Measurements from ENCODE around the gene TOM1L1.

TOM1L1 gene

GRCh38 chr17:54882371-54882770 lies 18.3 kb upstream of the TOM1L1 start:
- no peak for DNase-seq (ENCODE audit: low read depth)
- H3K4me3 ChIP-seq (ENCODE audit: control insufficient read depth, low read depth, low read length): no peak overlapping the region

GRCh38 chr17:54882950-54883349 lies 17.7 kb upstream of the TOM1L1 start:
- no peak overlapping the region for H3K4me3 ChIP-seq (ENCODE audit: control insufficient read depth, low read depth, low read length)
- TF ChIP-seq, protein P1, sequence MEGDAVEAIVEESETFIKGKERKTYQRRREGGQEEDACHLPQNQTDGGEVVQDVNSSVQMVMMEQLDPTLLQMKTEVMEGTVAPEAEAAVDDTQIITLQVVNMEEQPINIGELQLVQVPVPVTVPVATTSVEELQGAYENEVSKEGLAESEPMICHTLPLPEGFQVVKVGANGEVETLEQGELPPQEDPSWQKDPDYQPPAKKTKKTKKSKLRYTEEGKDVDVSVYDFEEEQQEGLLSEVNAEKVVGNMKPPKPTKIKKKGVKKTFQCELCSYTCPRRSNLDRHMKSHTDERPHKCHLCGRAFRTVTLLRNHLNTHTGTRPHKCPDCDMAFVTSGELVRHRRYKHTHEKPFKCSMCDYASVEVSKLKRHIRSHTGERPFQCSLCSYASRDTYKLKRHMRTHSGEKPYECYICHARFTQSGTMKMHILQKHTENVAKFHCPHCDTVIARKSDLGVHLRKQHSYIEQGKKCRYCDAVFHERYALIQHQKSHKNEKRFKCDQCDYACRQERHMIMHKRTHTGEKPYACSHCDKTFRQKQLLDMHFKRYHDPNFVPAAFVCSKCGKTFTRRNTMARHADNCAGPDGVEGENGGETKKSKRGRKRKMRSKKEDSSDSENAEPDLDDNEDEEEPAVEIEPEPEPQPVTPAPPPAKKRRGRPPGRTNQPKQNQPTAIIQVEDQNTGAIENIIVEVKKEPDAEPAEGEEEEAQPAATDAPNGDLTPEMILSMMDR (conservative IDR thresholded peaks at IDR 0.05; ENCODE audit: control insufficient read depth, insufficient read depth, low read depth, low read length): no peak
- DNase-seq (ENCODE audit: low read depth): no peak

More at GRCh38 chr17:54882371-54882770, 18.3 kb upstream of the TOM1L1 start:
- TF ChIP-seq, protein P1 (conservative IDR thresholded peaks at IDR 0.05; ENCODE audit: control insufficient read depth, insufficient read depth, low read depth, low read length): no peak

DNA sequence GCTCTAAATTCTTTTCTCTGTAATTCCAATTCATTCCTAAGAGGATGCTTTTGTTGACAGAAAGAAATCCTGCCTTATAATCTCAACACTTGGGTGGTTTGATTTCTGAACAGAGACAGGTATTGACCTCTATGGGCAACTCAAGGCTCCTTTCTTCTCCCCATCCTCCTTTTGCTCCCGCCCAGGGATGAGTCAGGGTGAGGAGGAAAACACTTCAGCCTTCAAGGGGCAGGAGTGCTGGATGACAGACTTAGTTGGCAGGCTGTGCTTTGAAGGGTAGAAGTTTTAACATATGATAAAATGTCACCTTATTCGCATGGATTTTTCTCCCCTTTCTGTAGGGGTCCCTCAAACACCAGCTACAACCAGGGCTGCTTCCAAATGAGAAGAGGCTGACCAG lies 16.7 kb upstream of the TOM1L1 start:
- TF ChIP-seq, protein P1 (conservative IDR thresholded peaks at IDR 0.05; ENCODE audit: control insufficient read depth, insufficient read depth, low read depth, low read length): no peak
- no peak for DNase-seq (ENCODE audit: low read depth)
- no peak overlapping the region for H3K4me3 ChIP-seq (ENCODE audit: control insufficient read depth, low read depth, low read length)

DNA sequence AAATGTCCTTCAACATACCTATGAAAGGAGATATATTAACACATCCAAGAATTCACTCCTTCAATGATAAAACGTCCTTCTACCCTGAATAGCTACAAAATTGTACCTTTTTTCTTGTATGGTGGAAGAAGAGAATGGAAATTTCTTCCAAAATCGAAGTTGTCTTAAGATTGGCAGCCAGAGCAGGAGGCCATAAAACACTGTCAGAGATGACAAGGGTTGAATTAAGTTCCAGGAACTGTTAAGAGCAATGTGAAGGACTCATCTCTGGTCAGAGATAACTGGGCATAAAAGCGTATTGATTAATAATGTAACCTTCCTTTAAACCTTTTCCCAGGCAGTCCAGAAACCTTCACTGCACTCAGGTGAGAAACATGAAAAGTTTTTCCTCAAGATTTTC lies 12.9 kb upstream of the TOM1L1 start:
- TF ChIP-seq, protein P1 (conservative IDR thresholded peaks at IDR 0.05; ENCODE audit: control insufficient read depth, insufficient read depth, low read depth, low read length): no peak
- no peak overlapping the region for H3K4me3 ChIP-seq (ENCODE audit: control insufficient read depth, low read depth, low read length)
- no peak for DNase-seq (ENCODE audit: low read depth)

DNA sequence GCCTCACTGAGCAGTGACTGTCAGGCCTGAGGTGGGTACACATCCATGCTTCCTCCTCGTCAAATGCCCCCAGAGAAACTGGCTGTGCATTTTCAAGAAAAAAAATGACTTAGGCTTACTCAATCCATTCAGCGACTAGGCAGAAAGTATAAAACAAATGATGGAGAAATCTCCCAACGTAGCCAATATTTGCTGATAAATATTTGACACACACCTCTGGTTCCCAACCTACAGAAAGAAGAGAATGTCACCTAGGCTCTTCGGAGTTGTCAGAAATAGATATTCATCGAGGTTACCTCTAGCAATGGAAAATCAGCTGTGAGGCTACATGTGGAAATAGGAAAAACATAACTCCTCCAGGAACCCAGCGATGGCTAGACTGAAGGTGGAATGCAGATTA lies 12.4 kb upstream of the TOM1L1 start:
- no peak overlapping the region for H3K4me3 ChIP-seq (ENCODE audit: control insufficient read depth, low read depth, low read length)
- TF ChIP-seq, protein P1 (conservative IDR thresholded peaks at IDR 0.05; ENCODE audit: control insufficient read depth, insufficient read depth, low read depth, low read length): no peak
- no peak for DNase-seq (ENCODE audit: low read depth)

DNA sequence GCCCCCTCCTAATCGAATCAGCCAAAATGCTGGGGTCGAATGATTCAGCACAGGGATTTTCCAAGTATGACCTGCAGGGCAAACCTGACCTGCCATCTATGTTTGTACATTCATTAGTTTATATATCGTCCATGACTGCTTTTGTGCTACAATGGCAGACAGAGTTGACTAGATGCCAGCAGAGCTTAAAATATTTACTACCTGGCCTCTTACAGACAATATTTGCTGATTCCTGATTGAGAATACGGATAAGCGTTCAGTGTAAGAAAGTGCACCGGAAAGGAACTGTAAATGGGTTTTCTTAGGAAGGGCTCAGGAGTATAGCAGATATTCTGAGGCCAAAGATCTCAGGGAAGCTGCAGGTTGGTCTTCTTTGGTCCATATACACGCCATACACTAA lies 11.7 kb upstream of the TOM1L1 start:
- TF ChIP-seq, protein P1 (conservative IDR thresholded peaks at IDR 0.05; ENCODE audit: control insufficient read depth, insufficient read depth, low read depth, low read length): no peak
- H3K4me3 ChIP-seq (ENCODE audit: control insufficient read depth, low read depth, low read length): no peak overlapping the region
- no peak for DNase-seq (ENCODE audit: low read depth)

GRCh38 chr17:54891176-54891821 lies 9.4 kb upstream of the TOM1L1 start:
- TF ChIP-seq, protein P1 (conservative IDR thresholded peaks at IDR 0.05; ENCODE audit: control insufficient read depth, insufficient read depth, low read depth, low read length): peak; percentile 42
- peak; percentile 74 for DNase-seq (ENCODE audit: low read depth)
- no peak overlapping the region for H3K4me3 ChIP-seq (ENCODE audit: control insufficient read depth, low read depth, low read length)
